SK-N-SH treated with all-trans-retinoic acid at 6 μM for 48 hours (cell line): Measurements from ENCODE around the gene PSMB3.

Source experiments
- ATAC-seq: fragments of 200-7000 bp; cut with Tn5 transposase; 3 replicates; pipeline ENCODE4 v1.9.1; 2020; ENCODE audit warnings: mild to moderate bottlenecking, moderate library complexity
- ARNTL ChIP-seq: fragments of 450-650 bp; formaldehyde crosslinking; IDR thresholded peaks from 2 replicates; pipeline ENCODE4 v1.5.0; 2020; ENCODE audit warnings: low read depth, mild to moderate bottlenecking, moderate library complexity, borderline replicate concordance
- BACH2 ChIP-seq: fragments of 250-450 bp; sonication (Bioruptor Pico); IDR thresholded peaks from 2 replicates; pipeline ENCODE4 v1.9.0; 2021; ENCODE audit warnings: mild to moderate bottlenecking, borderline replicate concordance
- CSDC2 ChIP-seq: fragments of 250-450 bp; sonication (Bioruptor Pico); IDR thresholded peaks from 2 replicates; pipeline ENCODE4 v1.5.0; 2020; ENCODE audit warnings: mild to moderate bottlenecking, moderate library complexity
- ISL1 ChIP-seq: fragments of 250-450 bp; sonication (Bioruptor Pico); IDR thresholded peaks from 2 replicates; pipeline ENCODE4 v2.1.2; 2022; ENCODE audit warnings: mild to moderate bottlenecking, moderate library complexity
- OSR1 ChIP-seq: fragments of 250-450 bp; sonication (Bioruptor Pico); IDR thresholded peaks from 2 replicates; pipeline ENCODE4 v1.8.0; 2022; ENCODE audit warnings: moderate library complexity, mild to moderate bottlenecking, inconsistent platforms
- RARB ChIP-seq: fragments of 250-450 bp; sonication (Bioruptor Pico); IDR thresholded peaks from 2 replicates; pipeline ENCODE4 v1.8.0; 2021; ENCODE audit warnings: mild to moderate bottlenecking, moderate library complexity
- SNAI2 ChIP-seq: fragments of 250-450 bp; sonication (Bioruptor Pico); IDR thresholded peaks from 2 replicates; pipeline ENCODE4 v1.5.0; 2020; ENCODE audit warnings: mild to moderate bottlenecking, moderate library complexity
- TCF4 ChIP-seq: fragments of 250-450 bp; sonication (Bioruptor Pico); IDR thresholded peaks from 2 replicates; pipeline ENCODE4 v1.8.0; 2021; ENCODE audit warnings: mild to moderate bottlenecking, moderate library complexity, borderline replicate concordance
- ZFP3 ChIP-seq: fragments of 250-450 bp; sonication (Bioruptor Pico); IDR thresholded peaks from 2 replicates; pipeline ENCODE4 v1.5.0; 2020; ENCODE audit warnings: mild to moderate bottlenecking, moderate library complexity
- ZFP30 ChIP-seq: fragments of 450-650 bp; formaldehyde crosslinking; IDR thresholded peaks from 2 replicates; pipeline ENCODE4 v1.5.0; 2022; ENCODE audit warnings: mild to moderate bottlenecking, moderate library complexity
- ZNF565 ChIP-seq: fragments of 450-650 bp; formaldehyde crosslinking; conservative IDR thresholded peaks from 2 replicates; pipeline ENCODE4 v1.5.0; 2020; ENCODE audit warnings: low read depth, mild to moderate bottlenecking, moderate library complexity
- ZNF70 ChIP-seq: fragments of 450-650 bp; formaldehyde crosslinking; IDR thresholded peaks from 2 replicates; pipeline ENCODE4 v1.5.0; 2020; ENCODE audit warnings: mild to moderate bottlenecking, moderate library complexity
- ZNF8 ChIP-seq: fragments of 450-650 bp; formaldehyde crosslinking; IDR thresholded peaks from 2 replicates; pipeline ENCODE4 v1.5.0; 2020; ENCODE audit warnings: mild to moderate bottlenecking, moderate library complexity
- TF ChIP-seq, protein P1 (sequence below): fragments of 250-450 bp; sonication (Bioruptor Pico); IDR thresholded peaks from 2 replicates; pipeline ENCODE4 v1.5.1; 2021; ENCODE audit warnings: mild to moderate bottlenecking, moderate library complexity
- TF ChIP-seq, protein P2 (sequence below): fragments of 250-450 bp; sonication (Bioruptor Pico); IDR thresholded peaks from 2 replicates; pipeline ENCODE4 v1.5.0; 2020; ENCODE audit warnings: mild to moderate bottlenecking, moderate library complexity
- TF ChIP-seq, protein P3 (sequence below): fragments of 250-450 bp; sonication (Bioruptor Pico); IDR thresholded peaks from 2 replicates; pipeline ENCODE4 v1.8.0; 2021; ENCODE audit warnings: low read depth, mild to moderate bottlenecking, moderate library complexity, borderline replicate concordance
- TF ChIP-seq, protein P4 (sequence below): fragments of 250-450 bp; sonication (Bioruptor Pico); IDR thresholded peaks from 2 replicates; pipeline ENCODE4 v1.8.0; 2020; ENCODE audit warnings: mild to moderate bottlenecking, moderate library complexity, borderline replicate concordance
- TF ChIP-seq, protein P5 (sequence below): fragments of 250-450 bp; sonication (Bioruptor Pico); IDR thresholded peaks from 2 replicates; pipeline ENCODE4 v1.5.1; 2020; ENCODE audit warnings: low read depth, mild to moderate bottlenecking, moderate library complexity

PSMB3 gene

DNA sequence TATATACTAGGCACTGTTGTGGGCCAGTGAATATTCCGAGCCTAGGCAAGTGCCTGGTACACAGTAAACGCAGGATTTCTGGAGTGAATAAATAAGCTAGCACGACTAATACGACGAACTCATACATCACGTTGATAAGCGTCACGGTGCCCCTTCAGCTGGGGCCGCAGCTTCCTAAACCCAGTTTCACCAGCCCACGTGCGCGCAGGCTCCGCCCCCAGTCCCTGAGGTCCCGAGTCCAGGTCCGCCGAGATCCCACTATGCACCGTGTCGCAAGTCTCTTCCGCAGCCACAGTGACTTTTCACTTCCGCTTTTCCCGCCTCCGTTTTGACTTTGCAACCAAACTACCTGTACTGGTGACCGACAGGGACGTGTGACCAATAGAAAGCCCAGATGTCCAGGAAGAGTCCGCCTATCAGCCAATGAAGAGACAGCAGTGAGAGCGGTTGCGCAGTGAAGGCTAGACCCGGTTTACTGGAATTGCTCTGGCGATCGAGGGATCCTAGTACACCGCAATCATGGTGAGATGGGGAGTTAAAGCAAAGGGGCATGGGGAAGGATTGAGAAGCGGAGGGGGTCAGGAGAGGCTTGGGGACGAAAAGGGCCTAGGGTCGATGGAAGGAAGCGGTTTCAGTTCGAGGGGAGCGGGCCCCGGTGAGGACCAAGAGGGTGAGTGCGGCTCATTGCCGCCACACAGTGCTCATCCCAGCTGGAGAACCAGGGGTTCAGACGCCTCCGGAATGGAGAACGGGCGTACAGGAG, at the start of gene PSMB3:
Gene PSMB3, plus strand, starts transcription at position 434 of the 763 bp plus-strand sequence. Its CDS starts 86 bp downstream, at position 520.
- TF ChIP-seq CSDC2 (CRISPR knock-in tag) (no peak), ZFP30 (CRISPR knock-in tag) (no peak), ZFP3 (0 out of 2 replicates have a peak, but pooled peaks have one; percentile 14)
- ATAC-seq, result peak; percentile 84

DNA sequence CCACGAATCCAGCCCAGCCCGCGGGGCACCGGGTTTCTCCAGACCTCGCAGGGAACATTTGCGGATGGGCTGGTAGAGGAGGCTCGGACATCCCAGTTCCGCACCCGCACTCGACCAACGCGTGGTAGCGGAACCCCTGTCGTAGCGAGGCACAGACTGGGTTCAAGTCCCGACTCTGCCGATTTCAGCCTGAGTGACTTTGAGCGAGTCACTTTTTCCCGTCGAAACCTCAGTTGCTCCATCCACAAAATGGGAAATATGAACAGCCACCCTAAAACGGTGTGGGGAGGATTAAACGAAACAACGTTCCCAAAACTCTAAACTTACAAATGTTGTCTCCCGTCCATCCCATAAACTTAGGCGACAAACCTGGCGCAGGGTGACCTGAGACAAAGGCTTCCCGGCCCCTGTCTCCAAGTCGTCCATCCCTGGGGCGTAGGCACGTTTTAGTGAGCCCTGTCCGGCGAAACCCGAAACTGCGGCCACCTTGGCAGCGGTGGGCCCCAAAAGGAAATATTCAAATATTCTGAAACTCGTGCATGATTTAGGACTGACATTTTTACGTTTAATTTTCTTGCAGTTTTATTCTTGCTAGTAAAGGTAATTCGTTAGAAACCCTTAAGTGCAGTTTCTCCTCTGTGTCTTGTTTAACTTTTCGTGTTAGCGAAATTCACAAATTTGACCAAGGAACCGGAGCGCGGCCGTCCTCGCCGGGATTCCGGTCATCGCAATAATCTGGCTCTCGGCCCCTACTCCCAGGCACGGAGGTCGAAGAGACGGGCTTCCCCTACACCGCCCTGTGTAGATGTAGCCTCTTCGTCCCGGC, 49.4 kb upstream of the PSMB3 start:
- TF ChIP-seq, protein P1, sequence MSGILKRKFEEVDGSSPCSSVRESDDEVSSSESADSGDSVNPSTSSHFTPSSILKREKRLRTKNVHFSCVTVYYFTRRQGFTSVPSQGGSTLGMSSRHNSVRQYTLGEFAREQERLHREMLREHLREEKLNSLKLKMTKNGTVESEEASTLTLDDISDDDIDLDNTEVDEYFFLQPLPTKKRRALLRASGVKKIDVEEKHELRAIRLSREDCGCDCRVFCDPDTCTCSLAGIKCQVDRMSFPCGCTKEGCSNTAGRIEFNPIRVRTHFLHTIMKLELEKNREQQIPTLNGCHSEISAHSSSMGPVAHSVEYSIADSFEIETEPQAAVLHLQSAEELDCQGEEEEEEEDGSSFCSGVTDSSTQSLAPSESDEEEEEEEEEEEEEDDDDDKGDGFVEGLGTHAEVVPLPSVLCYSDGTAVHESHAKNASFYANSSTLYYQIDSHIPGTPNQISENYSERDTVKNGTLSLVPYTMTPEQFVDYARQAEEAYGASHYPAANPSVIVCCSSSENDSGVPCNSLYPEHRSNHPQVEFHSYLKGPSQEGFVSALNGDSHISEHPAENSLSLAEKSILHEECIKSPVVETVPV (CRISPR knock-in tag), result no peak
- TF ChIP-seq, protein P2, sequence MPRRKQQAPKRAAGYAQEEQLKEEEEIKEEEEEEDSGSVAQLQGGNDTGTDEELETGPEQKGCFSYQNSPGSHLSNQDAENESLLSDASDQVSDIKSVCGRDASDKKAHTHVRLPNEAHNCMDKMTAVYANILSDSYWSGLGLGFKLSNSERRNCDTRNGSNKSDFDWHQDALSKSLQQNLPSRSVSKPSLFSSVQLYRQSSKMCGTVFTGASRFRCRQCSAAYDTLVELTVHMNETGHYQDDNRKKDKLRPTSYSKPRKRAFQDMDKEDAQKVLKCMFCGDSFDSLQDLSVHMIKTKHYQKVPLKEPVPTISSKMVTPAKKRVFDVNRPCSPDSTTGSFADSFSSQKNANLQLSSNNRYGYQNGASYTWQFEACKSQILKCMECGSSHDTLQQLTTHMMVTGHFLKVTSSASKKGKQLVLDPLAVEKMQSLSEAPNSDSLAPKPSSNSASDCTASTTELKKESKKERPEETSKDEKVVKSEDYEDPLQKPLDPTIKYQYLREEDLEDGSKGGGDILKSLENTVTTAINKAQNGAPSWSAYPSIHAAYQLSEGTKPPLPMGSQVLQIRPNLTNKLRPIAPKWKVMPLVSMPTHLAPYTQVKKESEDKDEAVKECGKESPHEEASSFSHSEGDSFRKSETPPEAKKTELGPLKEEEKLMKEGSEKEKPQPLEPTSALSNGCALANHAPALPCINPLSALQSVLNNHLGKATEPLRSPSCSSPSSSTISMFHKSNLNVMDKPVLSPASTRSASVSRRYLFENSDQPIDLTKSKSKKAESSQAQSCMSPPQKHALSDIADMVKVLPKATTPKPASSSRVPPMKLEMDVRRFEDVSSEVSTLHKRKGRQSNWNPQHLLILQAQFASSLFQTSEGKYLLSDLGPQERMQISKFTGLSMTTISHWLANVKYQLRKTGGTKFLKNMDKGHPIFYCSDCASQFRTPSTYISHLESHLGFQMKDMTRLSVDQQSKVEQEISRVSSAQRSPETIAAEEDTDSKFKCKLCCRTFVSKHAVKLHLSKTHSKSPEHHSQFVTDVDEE (CRISPR knock-in tag), result no peak
- TF ChIP-seq, protein P3, sequence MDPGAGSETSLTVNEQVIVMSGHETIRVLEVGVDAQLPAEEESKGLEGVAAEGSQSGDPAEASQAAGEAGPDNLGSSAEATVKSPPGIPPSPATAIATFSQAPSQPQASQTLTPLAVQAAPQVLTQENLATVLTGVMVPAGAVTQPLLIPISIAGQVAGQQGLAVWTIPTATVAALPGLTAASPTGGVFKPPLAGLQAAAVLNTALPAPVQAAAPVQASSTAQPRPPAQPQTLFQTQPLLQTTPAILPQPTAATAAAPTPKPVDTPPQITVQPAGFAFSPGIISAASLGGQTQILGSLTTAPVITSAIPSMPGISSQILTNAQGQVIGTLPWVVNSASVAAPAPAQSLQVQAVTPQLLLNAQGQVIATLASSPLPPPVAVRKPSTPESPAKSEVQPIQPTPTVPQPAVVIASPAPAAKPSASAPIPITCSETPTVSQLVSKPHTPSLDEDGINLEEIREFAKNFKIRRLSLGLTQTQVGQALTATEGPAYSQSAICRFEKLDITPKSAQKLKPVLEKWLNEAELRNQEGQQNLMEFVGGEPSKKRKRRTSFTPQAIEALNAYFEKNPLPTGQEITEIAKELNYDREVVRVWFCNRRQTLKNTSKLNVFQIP (CRISPR knock-in tag), result no peak
- TF ChIP-seq TCF4 (CRISPR knock-in tag), result no peak
- TF ChIP-seq ZFP30 (CRISPR knock-in tag), result no peak
- TF ChIP-seq ISL1 (CRISPR knock-in tag), result no peak
- no peak for TF ChIP-seq ARNTL (CRISPR knock-in tag)
- no peak for TF ChIP-seq ZNF8 (CRISPR knock-in tag)
- no peak for TF ChIP-seq ZFP3
- no peak for TF ChIP-seq SNAI2 (CRISPR knock-in tag)
- TF ChIP-seq, protein P4, sequence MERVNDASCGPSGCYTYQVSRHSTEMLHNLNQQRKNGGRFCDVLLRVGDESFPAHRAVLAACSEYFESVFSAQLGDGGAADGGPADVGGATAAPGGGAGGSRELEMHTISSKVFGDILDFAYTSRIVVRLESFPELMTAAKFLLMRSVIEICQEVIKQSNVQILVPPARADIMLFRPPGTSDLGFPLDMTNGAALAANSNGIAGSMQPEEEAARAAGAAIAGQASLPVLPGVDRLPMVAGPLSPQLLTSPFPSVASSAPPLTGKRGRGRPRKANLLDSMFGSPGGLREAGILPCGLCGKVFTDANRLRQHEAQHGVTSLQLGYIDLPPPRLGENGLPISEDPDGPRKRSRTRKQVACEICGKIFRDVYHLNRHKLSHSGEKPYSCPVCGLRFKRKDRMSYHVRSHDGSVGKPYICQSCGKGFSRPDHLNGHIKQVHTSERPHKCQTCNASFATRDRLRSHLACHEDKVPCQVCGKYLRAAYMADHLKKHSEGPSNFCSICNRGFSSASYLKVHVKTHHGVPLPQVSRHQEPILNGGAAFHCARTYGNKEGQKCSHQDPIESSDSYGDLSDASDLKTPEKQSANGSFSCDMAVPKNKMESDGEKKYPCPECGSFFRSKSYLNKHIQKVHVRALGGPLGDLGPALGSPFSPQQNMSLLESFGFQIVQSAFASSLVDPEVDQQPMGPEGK, result no peak
- no peak for TF ChIP-seq ZNF565
- ATAC-seq, result no peak

DNA sequence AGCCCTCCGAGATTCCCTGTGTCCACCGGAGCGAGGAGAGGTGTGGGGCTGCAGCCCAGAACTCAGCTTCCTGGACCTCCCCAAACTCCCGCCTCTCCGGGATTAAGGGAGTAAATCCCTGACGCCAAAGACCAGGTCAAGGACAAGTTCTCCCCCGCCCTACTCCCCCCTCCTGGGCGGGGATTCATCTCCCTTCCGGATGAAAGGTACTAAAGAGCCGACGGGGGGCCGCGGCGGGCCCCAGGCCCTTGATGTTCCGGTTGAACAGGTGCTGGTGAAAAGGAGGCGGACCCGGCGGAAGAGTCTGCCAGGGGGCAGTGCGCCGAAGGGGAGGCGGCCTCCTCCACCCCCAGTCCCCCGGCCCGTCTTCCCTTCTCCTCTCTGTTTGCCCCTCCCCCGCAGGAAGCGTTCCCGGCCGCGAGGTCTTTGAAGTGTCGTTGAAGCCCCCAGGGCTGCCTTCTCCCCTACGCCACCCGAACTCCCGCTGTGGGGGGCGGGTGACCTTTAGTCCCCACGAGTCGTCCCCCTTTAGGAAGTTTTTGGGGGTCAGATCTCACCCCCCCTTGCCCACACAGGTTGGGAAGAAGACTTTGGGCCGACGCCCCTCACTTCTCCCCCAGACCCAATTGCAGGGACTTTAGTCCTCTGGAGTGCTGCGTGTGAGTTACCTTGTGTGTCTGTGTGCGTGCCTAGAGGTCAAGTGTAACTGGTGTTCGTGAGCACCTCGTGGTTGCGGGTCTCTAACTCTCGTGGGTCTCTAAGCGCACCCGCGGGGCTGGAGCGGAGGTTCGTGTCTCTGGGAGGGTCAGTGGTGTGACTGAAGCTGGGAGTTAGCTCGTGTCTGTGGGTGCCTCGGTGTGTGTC, 48.6 kb upstream of the PSMB3 start:
- TF ChIP-seq RARB (no peak), ZNF70 (CRISPR knock-in tag) (no peak), BACH2 (CRISPR knock-in tag) (no peak), ISL1 (CRISPR knock-in tag) (no peak), OSR1 (CRISPR knock-in tag) (no peak)
- TF ChIP-seq, protein P5, sequence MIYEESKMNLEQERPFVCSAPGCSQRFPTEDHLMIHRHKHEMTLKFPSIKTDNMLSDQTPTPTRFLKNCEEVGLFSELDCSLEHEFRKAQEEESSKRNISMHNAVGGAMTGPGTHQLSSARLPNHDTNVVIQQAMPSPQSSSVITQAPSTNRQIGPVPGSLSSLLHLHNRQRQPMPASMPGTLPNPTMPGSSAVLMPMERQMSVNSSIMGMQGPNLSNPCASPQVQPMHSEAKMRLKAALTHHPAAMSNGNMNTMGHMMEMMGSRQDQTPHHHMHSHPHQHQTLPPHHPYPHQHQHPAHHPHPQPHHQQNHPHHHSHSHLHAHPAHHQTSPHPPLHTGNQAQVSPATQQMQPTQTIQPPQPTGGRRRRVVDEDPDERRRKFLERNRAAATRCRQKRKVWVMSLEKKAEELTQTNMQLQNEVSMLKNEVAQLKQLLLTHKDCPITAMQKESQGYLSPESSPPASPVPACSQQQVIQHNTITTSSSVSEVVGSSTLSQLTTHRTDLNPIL (CRISPR knock-in tag), result no peak
- TF ChIP-seq, protein P1 (CRISPR knock-in tag), result no peak
- no peak for ATAC-seq
